Cardiac fibroblast (primary cell): ENCODE measurements around the gene CCDC74B.
A peak's percentile ranks its signal among the peaks of the same experiment; 100 is the strongest.
"Not testable (repeated sequence)": the region's sequence is repeated elsewhere in the genome, so short reads cannot be mapped to it uniquely, and the experiment has no call there.

Experiments used
- DNase-seq, 2 donors: peaks; one replicate each; pipeline versions ENCODE4 v3.0.0 to v3.0.0-alpha.2; 2010; ENCODE audit warnings: low read depth in 2 of 2
- H3K4me3 ChIP-seq, 2 donors: replicated peaks in 1 of 2; 1 replicate in 1 of 2; 2 replicates in 1 of 2; pipeline ENCODE4 v1.5.1; 2011; ENCODE audit warnings: low read depth in 2 of 2, low read length in 2 of 2, mild to moderate bottlenecking in 2 of 2, moderate library complexity in 1 of 2
- TF ChIP-seq, protein P1 (sequence below): IDR thresholded peaks from one replicate; pipeline ENCODE4 v1.5.1; 2011; ENCODE audit warnings: low read depth, mild to moderate bottlenecking, low read length, inconsistent platforms

Gene CCDC74B

DNA sequence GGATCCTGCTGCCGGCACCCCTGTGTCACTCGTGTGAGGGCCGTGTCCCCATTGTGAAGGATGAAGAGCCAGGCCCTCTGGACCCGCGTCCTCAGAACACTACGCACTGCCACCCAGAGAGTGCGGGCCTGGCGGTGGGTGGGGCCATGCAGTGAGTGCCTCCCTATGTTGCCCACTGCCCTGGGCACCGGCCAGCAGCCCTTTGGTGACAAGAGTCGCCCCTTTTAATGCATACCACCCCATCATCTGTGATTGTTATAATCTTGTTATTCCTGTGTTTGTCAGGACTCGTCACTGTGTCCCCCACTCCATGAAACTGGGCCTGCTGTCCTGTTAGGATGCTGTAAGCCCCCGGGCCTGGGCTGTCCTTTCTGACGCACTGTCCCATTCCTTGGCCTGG, 6.6 kb downstream of the CCDC74B start:
- not testable (repeated sequence) for DNase-seq, H3K4me3 ChIP-seq

DNA sequence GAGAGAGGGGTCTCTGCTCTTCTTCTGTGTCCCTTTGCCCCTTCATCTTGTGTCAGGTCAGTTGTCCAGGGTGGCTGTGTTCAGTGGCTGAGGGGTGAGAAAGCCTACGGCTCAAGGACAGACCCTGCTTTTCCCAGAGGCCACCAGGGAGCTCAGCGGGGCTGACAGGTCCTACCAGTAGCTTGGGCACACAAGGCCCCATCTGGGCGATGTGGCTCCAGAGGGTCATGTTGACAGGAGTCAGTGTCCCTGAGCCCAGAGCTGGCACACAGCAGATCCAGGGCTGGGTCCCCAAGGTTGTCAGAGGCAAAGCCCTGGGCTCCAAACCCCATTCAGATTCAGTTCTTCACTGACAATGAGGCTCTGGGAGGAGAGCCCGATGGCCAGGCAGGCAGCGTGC, 7.8 kb downstream of the CCDC74B start:
- not testable (repeated sequence) for H3K4me3 ChIP-seq, DNase-seq

DNA sequence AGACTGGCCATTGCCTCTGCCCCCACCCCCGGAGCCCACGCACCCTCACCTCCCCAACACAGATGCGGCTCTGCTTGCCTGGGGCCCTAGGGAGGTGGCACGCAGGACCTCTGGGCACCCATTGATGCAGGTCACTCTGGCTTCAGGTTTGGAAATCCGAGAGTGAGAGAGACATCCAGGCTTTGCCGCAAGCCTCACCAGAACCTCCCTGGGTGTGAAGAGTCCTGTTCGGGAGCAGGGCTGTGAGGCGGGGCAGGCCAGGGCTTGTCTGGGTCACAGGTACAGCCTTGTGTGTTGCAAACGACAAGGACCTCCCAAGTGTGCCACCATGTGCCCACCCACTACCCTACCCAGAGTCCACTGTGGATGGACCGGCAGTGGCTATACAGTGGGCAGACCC, 8.4 kb downstream of the CCDC74B start:
- not testable (repeated sequence) for H3K4me3 ChIP-seq, DNase-seq

DNA sequence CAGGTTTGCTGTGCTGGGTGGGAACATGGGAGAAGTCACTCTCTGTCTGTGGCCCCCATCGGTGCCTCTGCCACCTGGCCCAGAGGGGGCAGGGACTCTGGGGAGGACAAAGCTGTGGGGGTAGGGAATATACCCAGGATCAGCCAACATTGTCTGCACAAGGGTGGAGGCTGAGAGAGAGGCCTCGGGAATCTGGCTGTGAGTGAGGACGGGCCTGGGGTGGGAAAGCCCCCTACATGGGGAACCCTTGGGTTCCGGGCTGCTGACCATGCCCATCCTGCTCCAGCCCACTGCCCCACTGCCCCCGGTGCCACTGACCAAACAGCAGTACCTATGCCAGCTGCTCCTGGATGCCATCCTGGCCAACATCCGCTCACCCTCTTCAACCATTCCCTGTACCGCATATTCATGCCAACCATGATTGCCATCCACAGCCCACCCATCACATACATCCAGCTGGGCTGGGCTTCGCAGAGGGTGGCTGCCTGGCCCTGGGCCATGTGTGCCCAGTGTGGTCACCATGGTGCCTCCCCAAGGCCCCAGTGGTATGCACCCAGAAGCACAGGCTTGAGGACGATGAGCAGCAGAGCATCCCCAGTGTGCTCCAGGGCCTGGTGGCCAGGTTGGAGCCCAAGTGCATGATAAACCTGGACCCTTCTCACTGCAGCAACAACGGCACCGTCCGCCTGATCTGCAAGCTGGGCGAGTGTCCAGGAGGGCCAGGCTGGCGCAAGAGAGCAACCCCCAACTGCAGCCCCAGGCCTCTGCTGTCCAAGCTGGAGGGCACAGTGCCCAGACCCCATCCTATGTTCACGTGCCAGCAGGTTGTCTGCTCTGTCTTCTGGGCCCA, 9.0 kb downstream of the CCDC74B start:
- TF ChIP-seq, protein P1, sequence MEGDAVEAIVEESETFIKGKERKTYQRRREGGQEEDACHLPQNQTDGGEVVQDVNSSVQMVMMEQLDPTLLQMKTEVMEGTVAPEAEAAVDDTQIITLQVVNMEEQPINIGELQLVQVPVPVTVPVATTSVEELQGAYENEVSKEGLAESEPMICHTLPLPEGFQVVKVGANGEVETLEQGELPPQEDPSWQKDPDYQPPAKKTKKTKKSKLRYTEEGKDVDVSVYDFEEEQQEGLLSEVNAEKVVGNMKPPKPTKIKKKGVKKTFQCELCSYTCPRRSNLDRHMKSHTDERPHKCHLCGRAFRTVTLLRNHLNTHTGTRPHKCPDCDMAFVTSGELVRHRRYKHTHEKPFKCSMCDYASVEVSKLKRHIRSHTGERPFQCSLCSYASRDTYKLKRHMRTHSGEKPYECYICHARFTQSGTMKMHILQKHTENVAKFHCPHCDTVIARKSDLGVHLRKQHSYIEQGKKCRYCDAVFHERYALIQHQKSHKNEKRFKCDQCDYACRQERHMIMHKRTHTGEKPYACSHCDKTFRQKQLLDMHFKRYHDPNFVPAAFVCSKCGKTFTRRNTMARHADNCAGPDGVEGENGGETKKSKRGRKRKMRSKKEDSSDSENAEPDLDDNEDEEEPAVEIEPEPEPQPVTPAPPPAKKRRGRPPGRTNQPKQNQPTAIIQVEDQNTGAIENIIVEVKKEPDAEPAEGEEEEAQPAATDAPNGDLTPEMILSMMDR = no peak
- no peak overlapping the region for H3K4me3 ChIP-seq
- DNase-seq = no peak

DNA sequence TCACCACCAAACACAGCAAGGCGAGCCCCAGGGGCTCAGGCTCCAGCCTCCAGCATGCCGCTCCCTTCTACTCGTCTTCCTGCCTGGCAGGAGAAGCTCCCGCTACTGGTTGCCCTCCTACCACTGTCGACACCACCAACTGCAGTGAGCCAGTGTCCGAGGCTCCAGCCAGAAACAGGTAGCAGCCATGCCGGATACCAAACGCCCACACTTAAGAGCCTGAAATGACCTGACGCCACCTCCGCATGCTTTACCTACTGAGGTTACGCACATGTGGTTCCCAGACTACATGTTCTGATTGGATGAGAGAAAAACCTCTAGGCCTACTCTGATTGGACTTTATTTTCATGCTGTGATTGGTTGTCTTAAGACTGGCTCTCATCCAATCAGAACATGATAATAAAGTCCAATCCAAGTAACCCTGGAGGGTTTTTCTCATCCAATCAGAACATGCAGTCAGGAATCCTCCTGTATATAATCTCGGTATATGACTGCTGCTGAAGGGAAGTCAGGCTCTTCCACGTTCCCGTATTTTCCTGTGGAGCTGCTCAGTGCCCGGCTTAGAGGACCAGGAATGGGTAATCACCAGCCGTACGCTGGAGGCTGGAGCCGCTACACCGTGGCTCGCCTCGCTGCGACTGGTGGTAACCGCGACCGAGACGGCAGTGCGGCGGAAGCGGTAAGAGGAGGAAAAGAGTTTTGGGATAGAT, 15.6 kb downstream of the CCDC74B start, which contains the start of gene POTEF:
POTEF (minus strand) TSS at position 103 of the 710 bp plus-strand sequence. CDS start 8,707 bp downstream, outside the sequence.
- not testable (repeated sequence) for H3K4me3 ChIP-seq, DNase-seq

DNA sequence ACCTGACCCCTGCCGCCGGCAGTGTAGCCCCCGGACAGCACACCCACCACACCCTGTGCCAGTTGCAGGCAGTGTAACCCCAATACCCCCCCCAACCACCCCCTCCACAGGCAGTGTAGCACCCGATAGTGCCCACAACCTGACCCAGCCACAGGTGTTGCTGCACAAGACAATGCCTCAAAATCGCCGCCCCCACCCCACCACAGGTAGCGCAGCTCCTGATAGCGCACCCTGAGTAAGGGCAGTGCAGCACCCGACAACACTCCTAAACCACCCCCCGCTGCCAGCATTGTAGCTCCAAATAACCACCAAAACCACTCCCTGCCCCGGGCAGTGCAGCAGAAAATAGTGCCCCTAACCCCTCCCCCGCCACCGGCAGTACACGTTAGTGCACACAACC, 16.4 kb downstream of the CCDC74B start:
- H3K4me3 ChIP-seq, DNase-seq: not testable (repeated sequence)

DNA sequence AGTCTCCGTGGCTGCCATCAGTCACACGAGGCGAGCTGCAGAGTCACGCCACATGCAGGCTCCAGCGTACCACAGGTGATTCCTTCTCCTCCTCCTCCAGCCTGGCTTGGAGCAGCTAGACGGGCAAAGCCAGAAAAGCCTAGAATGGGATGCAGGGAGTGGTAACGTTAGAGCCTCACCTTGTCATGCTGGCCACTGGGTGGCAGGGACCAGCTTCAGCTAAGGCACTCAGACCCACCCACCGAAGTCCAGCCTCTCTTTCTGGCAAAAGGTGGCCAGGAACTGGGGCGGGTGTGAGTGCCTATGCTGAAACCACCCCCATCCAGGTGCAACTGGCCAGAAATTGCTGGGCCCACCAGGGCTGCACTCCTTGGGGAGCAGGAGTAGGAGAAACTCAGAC, 17.2 kb downstream of the CCDC74B start:
- not testable (repeated sequence) for H3K4me3 ChIP-seq, DNase-seq

DNA sequence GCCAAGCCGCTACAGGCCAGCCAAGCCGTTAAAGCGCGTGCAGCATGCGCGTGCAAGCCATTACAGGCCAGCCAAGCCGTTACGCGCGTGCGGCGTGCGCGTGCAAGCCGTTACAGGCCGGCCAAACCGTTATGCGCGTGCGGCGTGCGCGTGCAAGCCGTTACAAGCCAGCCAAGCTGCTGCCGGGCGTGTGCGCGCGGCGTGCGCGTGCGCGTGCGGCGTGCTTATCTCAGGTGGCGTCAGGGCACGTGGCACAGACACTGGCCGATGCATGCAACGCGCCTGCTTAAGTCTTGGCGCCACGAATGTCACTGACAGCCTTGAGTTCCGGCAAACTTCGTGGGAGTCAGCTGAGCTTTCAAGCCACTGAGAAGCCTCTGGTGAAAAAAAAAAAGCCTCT, 24.0 kb downstream of the CCDC74B start:
- not testable (repeated sequence) for H3K4me3 ChIP-seq, DNase-seq

DNA sequence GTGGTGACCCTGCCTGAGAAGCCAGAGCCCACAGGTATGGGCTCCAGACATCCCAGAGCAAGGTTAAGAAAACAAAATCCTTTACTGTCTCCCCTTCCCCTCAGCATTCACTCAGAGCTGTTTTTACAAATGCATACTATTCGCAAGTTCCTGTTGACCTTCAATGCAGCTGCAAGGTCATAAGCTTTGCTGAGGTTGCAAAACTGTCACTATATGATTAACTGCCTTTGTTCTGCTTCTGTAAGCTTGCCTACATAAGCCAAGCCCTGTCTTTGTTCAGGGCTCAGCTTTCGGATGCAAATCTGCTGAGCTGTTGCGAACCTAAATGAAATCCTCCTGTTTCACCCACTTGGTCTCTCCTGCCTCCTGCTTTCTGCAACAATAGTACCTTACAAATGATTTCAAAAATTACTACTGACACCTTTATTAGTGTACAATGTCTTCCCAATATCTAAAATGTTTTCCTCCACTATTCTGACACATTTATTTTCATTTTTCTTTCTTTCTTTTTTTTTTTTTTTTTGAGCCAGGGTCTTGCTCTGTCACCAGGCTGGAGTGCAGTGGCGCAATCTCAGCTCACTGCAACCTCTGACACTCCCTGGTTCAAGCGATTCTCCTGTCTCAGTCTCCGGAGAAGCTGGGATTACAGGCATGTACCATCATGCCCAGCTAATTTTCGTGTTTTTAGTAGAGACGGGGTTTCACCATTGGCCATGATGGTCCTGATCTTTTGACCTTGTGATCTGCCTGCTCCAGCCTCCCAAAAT, 42.1 kb downstream of the CCDC74B start:
- not testable (repeated sequence) for H3K4me3 ChIP-seq
- peak in 1 of 2 donors; percentile 0 for DNase-seq
